GM19438 (cell line): ENCODE data around the gene TNPO3.
A peak's percentile ranks its signal among the peaks of the same experiment; 100 is the strongest.
"Not testable (repeated sequence)": the region's sequence is repeated elsewhere in the genome, so short reads cannot be mapped to it uniquely, and the experiment has no call there.

Experiments used
- ATAC-seq: cut with Tn5 transposase; IDR thresholded peaks from one replicate; pipeline ENCODE4 v1.9.1; 2021; ENCODE audit warnings: low read depth; ENCODE audit not compliant: unreplicated experiment

The TNPO3 gene

DNA sequence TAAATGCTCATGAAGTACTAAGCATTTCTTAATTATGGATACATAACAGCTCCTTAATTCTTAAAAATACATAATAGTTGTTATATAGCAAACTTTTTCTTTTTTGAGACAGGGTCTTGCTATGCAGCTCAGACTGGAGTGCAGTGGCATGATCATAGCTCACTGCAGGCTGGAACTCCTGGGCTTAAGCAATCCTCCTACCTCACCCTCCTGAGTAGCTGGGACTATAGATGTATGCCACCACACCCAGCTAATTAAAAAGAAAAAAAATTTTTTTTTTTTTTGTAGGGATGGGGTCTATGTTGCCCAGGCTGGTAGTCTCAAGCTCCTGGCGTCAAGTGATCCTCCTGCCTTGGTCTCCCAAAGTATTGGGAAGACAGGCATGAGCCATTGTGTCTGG is 86.3 kb downstream of the TNPO3 start:
- no peak for ATAC-seq

DNA sequence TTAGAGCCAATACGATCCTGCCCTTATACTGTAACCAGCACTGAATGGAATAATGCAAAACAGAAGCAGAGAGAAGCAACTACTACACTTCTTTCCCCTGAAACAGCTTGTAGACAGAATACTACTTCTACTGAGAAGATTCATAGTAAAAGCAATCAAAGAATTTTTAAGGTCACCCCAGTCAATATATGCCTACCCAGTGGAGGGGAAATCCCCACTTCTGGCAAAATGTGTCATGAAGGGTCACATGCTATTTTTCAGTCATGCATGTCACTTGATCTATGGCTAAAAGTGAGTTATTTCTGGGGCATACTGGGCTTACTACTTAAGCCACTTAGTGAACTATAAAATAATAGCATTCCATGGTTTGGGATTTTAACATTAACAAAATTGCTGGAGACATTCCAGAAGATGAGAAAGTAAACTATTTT is 91.6 kb downstream of the TNPO3 start:
- no peak for ATAC-seq

DNA sequence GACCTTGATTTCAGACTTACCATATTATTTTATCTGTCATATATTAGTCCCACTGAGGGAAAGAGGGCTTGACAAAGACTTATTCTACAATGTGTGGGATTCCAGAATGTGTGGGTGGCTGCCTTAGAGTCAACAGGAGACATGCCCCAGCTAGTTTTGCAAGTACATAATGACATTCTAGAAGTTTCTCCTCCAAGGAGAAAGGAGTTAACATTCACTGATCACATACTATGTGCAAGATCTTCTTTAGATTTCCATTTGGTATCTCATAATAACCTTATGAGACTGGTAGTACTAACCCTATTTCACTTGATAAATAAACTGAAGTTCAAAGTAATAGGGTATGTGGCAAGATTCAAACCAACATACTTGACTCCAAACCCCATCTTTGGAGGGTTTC is 92.0 kb downstream of the TNPO3 start:
- ATAC-seq = no peak

DNA sequence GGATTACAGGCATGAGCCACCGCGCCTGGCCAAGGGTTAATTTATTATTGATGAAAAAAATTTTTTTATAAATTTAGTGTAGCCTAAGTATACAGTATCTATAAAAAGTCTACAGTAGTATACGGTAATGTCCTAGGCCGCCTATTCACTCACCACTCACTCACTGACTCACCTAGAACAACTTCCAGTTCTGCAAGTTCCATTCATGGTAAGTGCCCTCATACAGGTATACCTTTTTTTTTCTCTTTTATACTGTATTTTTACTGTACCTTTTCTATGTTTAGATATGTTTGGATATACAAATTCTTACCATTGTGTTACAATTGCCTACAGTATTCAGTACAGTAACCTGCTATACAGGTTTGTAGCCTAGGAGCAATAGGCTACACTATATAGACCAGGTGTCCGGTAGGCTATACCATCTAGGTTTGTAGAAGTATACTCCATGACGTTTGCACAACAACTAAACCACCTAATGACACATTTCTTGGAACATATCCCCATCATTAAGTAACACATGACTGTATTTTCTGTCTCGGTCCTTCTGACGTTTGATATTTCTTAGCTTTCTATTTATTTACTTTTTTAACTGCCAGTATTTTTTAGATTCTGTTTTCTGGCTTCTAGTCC is 93.8 kb downstream of the TNPO3 start:
- ATAC-seq = no peak

DNA sequence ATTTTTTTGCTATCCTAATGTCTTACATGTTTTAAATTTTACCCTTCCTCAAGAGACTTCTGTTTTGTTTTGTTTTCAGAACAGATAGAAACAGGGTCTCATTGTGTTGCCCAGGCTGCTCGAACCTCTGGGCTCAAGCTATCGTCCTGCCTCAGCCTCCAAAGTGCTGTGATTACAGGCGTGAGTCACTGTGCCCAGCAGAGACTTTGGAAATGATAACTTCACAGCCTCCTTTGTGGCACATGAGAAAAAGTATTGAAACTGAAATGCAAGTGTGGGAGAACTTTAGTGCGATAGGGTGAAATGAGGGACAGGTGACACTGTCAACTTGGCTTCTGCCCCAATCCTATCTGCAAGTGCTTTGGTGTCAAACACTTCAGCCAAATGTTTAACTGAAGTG is 95.6 kb downstream of the TNPO3 start:
- no peak for ATAC-seq

DNA sequence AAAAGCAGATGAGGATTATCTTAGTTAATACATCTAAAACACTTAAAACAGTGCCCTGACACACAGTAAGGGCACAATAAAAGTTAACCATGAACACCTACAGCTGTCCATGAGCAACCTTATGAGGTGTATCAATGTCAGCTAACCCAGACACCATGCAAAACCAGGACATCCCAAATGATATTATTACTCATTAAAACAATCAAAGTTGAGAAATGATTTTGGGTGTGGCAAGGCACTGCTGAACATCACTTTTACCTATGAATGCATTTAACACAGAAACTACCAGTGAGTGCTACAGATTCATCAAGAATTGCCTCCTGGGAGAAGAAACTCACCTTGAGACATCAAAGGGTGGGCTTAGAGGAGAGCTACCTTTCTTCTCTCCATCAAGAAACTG is 98.9 kb downstream of the TNPO3 start:
- no peak for ATAC-seq

DNA sequence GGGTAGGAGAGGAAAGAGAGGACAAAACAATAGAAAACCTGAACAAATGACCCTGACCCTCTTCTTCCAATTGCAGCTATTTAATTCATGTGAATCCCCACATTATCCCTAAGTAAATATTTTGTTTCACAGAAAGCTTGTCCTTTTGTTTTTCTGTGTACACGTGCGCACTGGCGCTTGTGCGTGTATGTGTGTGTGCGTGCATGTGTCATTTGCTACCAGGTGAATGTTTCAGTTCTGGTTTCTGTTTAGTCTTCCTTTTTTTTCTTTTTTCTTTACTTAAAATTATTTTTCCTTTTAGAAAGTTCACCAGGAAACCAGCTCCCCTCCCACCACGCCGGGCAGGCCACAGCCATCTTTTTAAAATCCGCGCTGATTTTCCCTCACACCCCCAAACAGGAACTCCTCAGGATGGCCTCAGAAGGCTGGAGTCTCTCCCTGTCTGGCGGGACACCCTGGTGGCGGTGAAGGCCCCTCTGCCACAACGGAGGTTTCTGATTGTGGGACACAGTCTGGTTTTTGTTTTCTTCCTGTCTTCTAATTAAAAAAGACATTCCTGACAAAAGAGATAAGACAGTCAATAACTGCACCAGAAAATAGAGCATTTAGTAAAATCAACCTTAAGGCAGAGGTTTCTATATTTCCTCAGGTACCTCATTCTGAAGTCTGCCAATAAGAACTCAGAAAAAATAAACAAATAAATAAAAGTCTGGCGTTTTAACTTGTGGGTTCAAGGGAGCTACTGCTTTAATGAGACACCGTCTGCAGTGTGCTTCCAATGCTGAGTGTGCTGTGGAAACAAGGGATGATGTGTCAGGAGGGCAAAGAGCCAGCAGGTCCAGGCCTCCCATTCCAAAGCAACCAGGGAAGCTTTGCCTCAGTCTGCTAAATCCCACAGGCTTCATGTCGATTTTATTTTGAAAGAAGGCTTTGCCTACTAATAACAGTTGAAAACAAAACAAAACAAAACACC is 99.8 kb downstream of the TNPO3 start:
- peak; percentile 68 for ATAC-seq

DNA sequence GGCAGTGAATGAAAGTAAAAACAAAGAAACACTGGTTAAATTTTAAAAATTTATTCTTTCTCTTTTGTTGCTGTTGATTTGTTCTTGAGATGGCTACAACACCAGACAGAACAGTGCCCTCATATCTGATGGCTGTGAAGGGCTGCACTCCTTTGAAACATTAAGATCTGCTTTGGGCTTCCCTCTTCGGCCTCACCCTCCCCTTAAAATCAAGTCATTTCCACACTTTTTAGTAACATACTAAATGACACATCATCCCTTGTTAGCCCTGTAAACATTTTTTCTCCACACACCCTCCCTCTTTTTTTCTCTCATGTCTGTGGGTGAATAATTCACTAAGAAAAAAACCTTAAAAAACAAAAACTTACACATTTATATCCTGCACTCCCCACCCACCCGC is 100.8 kb downstream of the TNPO3 start:
- no peak for ATAC-seq

DNA sequence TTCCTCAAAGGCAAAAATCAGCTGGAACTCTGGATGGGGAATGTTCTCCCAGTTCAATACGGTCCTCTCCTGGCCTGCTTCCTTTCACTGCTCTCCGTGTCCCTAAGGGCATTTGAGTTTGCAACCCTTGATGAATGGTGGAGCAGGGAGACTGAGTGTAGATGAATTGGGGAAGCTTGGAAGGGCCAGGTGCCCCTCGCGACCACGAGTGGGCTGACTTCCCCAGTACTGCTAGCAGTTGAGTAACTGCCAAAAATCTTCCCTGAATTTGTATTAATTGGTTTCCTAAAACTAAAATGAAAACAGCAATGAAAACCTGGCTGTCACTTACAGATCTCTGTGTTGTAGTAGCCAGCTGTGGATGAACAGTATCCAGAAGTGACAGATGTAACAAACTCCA is 103.6 kb downstream of the TNPO3 start:
- ATAC-seq = no peak

DNA sequence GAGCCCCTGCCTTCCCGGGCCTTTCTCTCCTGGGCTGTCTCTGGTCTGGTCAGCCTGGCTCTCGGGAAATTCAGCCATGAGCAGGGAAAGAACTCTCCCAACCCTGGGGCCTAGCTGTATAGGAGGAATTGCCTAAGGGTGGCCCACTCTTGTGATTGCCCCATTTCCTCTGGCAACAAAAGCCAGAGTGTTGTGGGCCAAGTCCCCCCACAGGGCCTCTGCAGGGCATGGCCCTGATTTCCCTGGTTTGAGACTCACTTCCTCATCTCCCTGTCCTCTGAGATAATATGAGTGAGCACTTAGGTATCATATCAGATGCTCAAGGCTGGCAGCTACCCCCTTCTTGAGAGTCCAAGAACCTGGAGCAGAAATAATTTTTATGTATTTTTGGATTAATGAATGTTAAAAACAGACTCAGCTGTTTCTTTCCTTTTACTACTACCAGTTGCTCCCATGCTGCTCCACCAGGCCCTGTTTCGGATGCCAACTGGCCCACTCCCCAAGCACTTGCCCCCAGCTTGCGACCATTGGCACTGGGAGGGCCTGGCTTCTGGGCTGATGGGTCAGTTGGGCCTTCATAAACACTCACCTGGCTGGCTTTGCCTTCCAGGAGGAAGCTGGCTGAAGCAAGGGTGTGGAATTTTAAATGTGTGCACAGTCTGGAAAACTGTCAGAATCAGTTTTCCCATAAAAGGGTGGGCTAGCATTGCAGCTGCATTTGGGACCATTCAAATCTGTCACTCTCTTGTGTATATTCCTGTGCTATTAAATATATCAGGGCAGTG is 105.7 kb downstream of the TNPO3 start:
- ATAC-seq = no peak

DNA sequence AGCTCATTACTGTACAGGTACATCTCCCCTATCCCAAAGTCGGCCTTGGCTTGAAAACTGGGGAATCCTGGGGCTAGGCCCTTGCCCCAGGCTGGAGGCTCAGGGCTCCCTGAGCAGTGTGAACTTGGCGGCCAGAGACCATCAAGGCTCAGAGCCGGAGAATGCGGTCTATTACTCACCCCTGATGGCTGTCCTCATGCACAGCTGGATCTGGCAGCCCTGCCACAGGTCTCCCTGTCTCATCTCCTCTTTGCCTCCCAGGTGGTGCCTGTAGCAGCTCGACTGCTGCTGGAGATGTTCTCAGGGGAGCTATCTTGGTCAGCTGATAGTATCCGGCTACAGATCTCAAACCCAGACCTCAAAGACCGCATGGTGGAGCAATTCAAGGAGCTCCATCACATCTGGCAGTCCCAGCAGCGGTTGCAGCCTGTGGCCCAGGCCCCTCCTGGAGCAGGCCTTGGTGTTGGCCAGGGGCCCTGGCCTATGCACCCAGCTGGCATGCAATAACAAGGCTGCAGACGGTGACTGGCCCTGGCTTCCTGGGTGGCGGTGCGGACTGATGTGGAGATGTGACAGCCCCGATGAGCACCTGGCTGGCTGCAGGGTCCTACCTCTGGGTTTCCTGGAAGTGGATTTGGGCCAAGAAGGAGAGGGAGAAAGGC is 106.5 kb downstream of the TNPO3 start:
- no peak for ATAC-seq

DNA sequence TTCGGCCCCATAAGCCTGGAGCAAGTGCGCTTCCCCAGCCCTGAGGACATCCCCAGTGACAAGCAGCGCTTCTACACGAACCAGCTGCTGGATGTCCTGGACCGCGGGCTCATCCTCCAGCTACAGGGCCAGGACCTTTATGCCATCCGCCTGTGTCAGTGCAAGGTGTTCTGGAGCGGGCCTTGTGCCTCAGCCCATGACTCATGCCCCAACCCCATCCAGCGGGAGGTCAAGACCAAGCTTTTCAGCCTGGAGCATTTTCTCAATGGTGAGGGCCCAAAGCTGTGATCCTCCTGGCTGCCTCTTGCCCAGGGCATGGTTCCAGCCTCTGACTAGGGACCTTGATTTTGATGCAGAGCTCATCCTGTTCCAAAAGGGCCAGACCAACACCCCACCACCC is 107.1 kb downstream of the TNPO3 start:
- ATAC-seq = no peak

DNA sequence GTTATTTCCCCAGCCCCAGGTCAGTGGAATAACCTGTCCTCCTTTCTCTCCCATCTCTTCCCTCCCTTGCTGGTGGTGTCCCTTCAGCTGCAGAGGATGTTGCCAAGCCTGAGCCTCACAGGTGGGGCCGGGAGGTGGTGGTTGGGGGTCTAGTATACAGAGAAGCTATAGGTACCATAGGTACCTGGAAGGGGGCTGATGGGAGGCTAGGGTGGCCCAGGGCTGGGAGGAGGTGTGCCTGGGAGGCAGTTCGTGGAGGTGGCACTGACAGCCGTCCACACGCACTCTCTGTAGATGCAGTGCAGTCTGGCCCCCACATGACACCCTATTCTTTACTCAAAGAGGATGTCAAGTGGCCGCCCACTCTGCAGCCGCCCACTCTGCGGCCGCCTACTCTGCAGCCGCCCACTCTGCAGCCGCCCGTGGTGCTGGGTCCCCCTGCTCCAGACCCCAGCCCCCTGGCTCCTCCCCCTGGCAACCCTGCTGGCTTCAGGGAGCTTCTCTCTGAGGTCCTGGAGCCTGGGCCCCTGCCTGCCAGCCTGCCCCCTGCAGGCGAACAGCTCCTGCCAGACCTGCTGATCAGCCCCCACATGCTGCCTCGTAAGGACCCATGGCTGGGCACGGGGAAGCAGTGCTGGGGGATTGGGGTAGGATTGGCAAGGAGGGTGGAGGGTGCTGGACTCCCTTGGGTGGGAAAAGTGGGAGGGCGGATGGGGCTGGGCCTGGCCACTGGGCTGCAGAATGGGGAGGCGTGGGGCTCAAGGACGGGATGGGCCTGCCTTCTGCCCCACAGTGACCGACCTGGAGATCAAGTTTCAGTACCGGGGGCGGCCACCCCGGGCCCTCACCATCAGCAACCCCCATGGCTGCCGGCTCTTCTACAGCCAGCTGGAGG is 107.7 kb downstream of the TNPO3 start:
- no peak for ATAC-seq

DNA sequence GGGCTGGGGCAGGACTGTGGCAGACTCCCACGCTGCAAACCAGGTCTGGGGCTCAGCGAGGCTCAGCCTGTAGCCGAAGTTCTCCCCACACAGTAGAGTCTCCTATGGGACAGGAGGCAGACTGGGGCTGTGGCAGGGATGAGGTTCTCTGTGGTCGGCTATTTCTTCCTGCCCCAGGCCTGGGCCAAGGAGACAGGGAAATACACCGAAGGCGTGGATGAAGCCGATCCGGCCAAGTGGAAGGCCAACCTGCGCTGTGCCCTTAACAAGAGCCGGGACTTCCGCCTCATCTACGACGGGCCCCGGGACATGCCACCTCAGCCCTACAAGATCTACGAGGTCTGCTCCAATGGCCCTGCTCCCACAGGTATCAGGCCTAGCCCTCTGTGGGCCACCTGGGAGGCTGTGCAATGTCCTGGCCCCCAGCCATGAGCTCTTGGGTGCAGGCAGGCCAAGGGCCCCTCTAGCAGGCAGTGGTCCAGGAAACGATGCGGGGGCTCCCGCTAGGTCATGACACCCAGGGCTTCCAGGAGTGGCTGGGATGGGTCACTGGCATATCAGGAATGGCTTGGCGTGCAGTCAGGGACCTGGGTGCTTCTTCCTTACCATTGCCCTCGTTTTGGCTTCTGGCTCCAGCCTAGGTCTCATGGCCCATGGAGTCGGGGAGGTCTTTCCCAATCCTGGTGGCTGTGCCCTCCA is 109.1 kb downstream of the TNPO3 start:
- ATAC-seq = no peak

DNA sequence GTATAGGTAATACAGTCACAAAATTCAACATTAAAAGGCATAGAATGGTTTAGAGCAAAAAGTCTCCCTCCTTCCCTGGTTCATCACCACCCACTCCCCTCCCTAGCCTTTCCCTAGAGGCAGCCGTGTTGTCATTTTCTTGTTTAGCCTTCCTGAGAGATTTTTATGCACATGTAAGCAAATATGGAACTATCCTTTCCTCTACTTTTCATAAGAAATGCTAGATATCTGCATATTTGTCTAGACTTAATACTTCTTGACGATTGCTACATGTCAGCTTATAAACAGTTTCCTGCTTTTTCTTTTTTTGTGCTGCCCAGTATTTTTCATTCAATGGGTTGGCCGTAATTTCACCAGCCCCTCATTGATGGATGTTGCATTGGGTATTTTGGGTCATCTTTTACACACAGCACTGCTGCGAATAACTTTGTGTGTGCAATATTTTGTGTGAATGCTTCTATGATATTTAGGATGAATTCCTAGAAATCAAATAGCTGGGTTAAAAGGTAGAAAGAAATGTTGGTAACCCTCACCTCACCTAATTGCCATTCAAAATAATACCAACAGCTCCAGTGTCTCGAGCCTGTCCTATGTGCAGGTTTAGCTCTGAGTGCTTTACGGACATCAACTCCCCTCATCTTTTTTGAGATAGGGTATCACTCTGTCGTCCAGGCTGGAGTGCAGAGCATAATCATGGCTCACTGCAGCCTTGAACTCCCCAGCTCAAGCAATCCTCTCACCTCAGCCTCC is 110.2 kb downstream of the TNPO3 start:
- no peak for ATAC-seq

DNA sequence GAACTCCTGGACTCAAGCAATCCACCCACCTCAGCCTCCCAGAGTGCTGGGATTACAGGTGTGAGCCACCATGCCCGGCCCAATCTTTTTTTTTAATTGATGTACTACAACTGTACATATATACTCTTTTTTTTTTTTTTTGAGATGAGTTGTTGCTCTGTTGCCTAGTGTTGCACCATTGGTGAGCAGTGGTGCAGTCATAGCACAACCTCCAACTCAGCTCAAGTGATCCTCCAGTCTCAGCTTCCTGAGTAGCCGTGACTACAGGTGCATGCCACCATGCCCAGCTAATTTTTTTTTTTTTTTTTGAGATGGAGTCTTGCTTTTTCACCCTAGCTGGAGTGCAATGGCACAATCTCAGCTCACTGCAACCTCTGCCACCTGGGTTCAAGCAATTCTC is 111.7 kb downstream of the TNPO3 start:
- not testable (repeated sequence) for ATAC-seq

DNA sequence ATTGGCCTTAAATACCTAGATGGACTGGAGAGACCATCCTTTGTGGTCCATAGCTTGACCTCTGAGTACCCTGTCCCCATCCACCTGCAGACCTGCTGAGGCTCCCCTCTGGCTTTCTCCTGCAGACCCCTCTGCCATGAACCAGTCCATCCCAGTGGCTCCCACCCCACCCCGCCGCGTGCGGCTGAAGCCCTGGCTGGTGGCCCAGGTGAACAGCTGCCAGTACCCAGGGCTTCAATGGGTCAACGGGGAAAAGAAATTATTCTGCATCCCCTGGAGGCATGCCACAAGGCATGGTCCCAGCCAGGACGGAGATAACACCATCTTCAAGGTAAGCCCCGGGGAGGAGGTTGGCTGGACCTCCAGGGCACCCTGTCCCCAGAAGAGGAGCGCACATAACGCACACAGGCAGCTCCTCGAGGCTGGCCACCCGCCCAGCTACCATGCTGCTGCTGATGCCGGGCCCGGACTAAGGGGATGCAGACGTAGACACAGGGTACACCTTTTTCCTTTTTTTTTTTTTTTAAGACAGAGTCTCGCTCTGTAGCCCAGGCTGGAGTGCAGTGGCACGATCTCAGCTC is 112.9 kb downstream of the TNPO3 start:
- no peak for ATAC-seq

DNA sequence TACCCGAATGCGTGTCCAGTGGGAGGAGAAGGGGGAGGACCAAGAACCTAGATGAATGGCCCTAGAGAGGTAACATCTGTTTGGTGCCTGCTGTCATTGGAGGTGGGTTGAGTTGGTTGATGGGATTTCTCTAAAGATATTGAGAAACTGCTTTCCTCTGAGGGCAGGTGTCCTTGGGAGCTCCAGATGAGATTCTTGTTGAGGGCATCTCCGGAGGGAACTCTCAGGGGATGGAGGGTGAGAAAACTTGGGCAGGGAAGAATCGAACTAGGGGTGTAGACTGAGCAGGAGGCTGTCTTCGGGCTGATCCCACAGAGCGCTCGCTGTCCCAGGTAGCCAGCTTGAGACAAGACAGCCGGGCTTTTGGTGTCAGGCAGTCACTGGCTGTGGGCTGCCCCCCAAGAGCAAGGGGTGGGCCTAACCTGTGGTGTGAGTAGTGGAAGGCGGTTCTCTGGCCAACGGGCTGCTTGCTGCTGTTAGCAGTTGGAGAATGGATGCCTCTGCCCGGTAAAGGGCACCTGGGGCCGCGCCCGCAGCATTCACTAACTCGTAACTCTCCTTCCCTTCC is 113.5 kb downstream of the TNPO3 start:
- ATAC-seq = no peak
